Panc1 (cell line): ENCODE data around the gene FBXO15. TPM values are rescaled to one million over a fixed set of nuclear protein-coding genes. Genes with fewer than 3 reads are reported as not detected.
A peak's percentile ranks its signal among the peaks of the same experiment; 100 is the strongest.

Experiments
- ATAC-seq: fragments of 200-7000 bp; cut with Tn5 transposase; 2 replicates; pipeline ENCODE4 v1.9.1; 2020; ENCODE audit warnings: mild to moderate bottlenecking, moderate library complexity
- BruUV-seq: library from RNA; stranded (reverse); fragments of 400-500 nt; replicated peaks from 2 replicates; lab custom pipeline; 2021; lab: Mats Ljungman, UMichigan
- CTCF ChIA-PET: fragments of 300-600 bp; sonication (Branson Sonifier 250); formaldehyde crosslinking; loops from one replicate; lab custom pipeline; 2022; ENCODE audit warnings: antibody characterized with exemption; lab: Charles Lee
- POLR2A ChIA-PET: fragments of 300-600 bp; sonication (Branson Sonifier 250); formaldehyde crosslinking; loops from one replicate; lab custom pipeline; 2022; ENCODE audit warnings: antibody characterized with exemption; lab: Charles Lee
- DNase-seq: peaks from one replicate; pipeline ENCODE4 v3.0.0-alpha.2; 2010; ENCODE audit warnings: low read depth, low spot score
- H3K27ac ChIP-seq: 2 replicates; pipeline ENCODE4 v1.5.1; 2011; ENCODE audit warnings: mild to moderate bottlenecking, low read length, inconsistent platforms
- H3K27me3 ChIP-seq: fragments of 200-500 bp; sonication (Bioruptor generic); 2 replicates; pipeline ENCODE4 v1.6.0; 2014; ENCODE audit warnings: low read length, inconsistent platforms; ENCODE audit not compliant: control insufficient read depth, insufficient read depth
- H3K36me3 ChIP-seq: fragments of 200-500 bp; sonication (Bioruptor generic); 2 replicates; pipeline ENCODE4 v1.5.1; 2014; ENCODE audit warnings: inconsistent platforms, mild to moderate bottlenecking, low read length, moderate library complexity; ENCODE audit not compliant: control insufficient read depth, insufficient read depth
- H3K4me1 ChIP-seq: 2 replicates; pipeline ENCODE4 v1.5.1; 2011; ENCODE audit warnings: inconsistent platforms, mild to moderate bottlenecking, low read length, moderate library complexity; ENCODE audit not compliant: control insufficient read depth, insufficient read depth
- H3K4me3 ChIP-seq, 2 experiments: 2 replicates each; pipeline ENCODE4 v1.5.1; 2011 to 2012; ENCODE audit warnings: low read depth in 2 of 2, low read length in 2 of 2, mild to moderate bottlenecking in 2 of 2, inconsistent platforms in 1 of 2, moderate library complexity in 1 of 2
- H3K9me3 ChIP-seq: fragments of 200-500 bp; sonication (Bioruptor generic); 2 replicates; pipeline ENCODE4 v1.5.1; 2014; ENCODE audit warnings: low read depth, mild to moderate bottlenecking, inconsistent platforms, low read length, moderate library complexity; ENCODE audit not compliant: control insufficient read depth, insufficient read depth
- POLR2AphosphoS5 ChIP-seq: IDR thresholded peaks from 2 replicates; pipeline ENCODE4 v1.6.1; 2012; ENCODE audit warnings: mild to moderate bottlenecking, low read depth, low read length, moderate library complexity
- SIN3A ChIP-seq: IDR thresholded peaks from 2 replicates; pipeline ENCODE4 v1.6.1; 2012; ENCODE audit warnings: low read depth, mild to moderate bottlenecking, low read length, moderate library complexity, borderline replicate concordance; ENCODE audit not compliant: insufficient read depth
- TCF7L2 ChIP-seq: IDR thresholded peaks from 2 replicates; pipeline ENCODE4 v1.6.1; 2011; ENCODE audit warnings: mild to moderate bottlenecking, low read depth, low read length, inconsistent platforms
- in situ Hi-C: cut with HindIII; loops from 2 replicates; pipeline ENCODE4 v1.10.0; 2016; ENCODE audit warnings: low sequenced_read_pairs, low pct_unique_long_range_greater_than_20kb
- intact Hi-C: fragments of 100-400 bp; cut with micrococcal nuclease; formaldehyde crosslinking; loops from one replicate; pipeline ENCODE4 v1.10.0; 2022; ENCODE audit not compliant: unreplicated experiment
- total RNA-seq: library from RNA; stranded (reverse); gene quantifications from one replicate; pipeline ENCODE4 v1.2.1, GENCODE V29; 2021; ENCODE audit not compliant: unreplicated experiment
- TF ChIP-seq, protein P1 (sequence below): fragments of 450-650 bp; IDR thresholded peaks from 2 replicates; pipeline ENCODE4 v1.5.1; 2017; ENCODE audit warnings: mild to moderate bottlenecking
- TF ChIP-seq, protein P2 (sequence below), 2 experiments: IDR thresholded peaks; 2 replicates each; pipeline ENCODE4 v1.6.1; 2011 to 2012; ENCODE audit warnings: low read depth in 2 of 2, control low read depth in 1 of 2, low read length in 1 of 2, mild to moderate bottlenecking in 1 of 2, moderate library complexity in 1 of 2; ENCODE audit not compliant: insufficient read depth in 1 of 2

The FBXO15 gene
- total RNA-seq, 1 experiment from 2014 or later, result 1.9 TPM

DNA sequence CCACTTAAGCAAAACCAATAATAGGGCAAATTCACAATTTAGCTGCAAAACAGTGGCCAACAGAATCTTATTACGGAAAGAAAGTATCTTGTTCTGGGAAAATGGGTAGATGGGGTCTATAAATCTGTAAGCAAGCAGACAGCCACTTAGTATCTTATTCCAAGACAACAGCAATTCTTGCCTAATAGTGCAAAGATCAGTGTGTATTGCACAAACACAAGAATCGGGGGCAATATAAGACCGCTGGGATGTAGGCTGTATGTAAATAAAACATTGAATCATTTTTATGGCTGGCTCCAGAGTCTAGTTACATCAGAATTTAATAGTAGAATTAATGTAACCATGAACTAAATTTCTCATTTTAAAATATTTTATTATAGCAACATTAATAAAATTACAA, 85.6 kb downstream of the FBXO15 start:
- Histone ChIP-seq H3K36me3 (no peaks in the 10 kb centered on the region), H3K27me3 (peaks cover 25% of the 10 kb centered on the region), H3K4me1 (no peaks in the 10 kb centered on the region), H3K27ac (no peak overlapping the region), H3K9me3 (no peaks in the 10 kb centered on the region), H3K4me3 (no peak overlapping the region)
- TF ChIP-seq, protein P1, sequence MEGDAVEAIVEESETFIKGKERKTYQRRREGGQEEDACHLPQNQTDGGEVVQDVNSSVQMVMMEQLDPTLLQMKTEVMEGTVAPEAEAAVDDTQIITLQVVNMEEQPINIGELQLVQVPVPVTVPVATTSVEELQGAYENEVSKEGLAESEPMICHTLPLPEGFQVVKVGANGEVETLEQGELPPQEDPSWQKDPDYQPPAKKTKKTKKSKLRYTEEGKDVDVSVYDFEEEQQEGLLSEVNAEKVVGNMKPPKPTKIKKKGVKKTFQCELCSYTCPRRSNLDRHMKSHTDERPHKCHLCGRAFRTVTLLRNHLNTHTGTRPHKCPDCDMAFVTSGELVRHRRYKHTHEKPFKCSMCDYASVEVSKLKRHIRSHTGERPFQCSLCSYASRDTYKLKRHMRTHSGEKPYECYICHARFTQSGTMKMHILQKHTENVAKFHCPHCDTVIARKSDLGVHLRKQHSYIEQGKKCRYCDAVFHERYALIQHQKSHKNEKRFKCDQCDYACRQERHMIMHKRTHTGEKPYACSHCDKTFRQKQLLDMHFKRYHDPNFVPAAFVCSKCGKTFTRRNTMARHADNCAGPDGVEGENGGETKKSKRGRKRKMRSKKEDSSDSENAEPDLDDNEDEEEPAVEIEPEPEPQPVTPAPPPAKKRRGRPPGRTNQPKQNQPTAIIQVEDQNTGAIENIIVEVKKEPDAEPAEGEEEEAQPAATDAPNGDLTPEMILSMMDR, result no peak
- no peak for TF ChIP-seq SIN3A
- TF ChIP-seq POLR2AphosphoS5, result no peak
- TF ChIP-seq, protein P2, sequence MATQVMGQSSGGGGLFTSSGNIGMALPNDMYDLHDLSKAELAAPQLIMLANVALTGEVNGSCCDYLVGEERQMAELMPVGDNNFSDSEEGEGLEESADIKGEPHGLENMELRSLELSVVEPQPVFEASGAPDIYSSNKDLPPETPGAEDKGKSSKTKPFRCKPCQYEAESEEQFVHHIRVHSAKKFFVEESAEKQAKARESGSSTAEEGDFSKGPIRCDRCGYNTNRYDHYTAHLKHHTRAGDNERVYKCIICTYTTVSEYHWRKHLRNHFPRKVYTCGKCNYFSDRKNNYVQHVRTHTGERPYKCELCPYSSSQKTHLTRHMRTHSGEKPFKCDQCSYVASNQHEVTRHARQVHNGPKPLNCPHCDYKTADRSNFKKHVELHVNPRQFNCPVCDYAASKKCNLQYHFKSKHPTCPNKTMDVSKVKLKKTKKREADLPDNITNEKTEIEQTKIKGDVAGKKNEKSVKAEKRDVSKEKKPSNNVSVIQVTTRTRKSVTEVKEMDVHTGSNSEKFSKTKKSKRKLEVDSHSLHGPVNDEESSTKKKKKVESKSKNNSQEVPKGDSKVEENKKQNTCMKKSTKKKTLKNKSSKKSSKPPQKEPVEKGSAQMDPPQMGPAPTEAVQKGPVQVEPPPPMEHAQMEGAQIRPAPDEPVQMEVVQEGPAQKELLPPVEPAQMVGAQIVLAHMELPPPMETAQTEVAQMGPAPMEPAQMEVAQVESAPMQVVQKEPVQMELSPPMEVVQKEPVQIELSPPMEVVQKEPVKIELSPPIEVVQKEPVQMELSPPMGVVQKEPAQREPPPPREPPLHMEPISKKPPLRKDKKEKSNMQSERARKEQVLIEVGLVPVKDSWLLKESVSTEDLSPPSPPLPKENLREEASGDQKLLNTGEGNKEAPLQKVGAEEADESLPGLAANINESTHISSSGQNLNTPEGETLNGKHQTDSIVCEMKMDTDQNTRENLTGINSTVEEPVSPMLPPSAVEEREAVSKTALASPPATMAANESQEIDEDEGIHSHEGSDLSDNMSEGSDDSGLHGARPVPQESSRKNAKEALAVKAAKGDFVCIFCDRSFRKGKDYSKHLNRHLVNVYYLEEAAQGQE (IDR thresholded peaks at IDR 0.05; ENCODE audit: insufficient read depth in 1 of 2, low read depth in 2 of 2, low read length in 1 of 2), result no peak
- TF ChIP-seq TCF7L2, result no peak
- ChIA-PET CTCF (no interaction called here), POLR2A (no interaction called here)
- DNase-seq, result no peak
- no peak for ATAC-seq
- no TSS peak for BruUV-seq
- in situ Hi-C loops (no loop called here), intact Hi-C loops (no loop called here)

DNA sequence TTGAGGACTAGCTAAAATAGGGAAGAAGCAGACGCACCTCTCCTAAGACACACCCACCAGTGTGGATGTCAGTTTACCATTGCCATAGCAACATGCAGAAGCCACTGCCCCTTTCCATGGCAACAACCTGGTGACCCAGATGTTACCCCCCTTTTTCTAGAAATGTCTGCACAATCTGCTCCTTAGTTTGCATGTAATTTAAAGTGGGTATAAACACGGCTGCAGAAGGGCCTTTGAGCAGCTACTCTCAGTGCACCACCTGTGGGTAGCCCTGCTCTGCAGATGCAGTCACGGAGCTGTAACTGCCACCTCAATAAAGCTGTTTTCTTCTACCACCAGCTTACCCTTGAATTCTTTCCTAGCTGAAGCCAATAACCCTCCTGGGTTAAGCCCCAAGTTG, 87.1 kb downstream of the FBXO15 start:
- no peaks in the 10 kb centered on the region for H3K9me3 ChIP-seq

More for the DNA sequence above, 87.1 kb downstream of the FBXO15 start:
- CTCF ChIA-PET, result interaction anchor here (0.6 kb wide), 1 partner anchor 1361 kb away, joined by 3 read pairs; no protein-coding TSS in a partner anchor
- ATAC-seq (peak; percentile 65; the same call in 1 of the 2 replicates), DNase-seq (no peak)
- POLR2A ChIA-PET, result no interaction called here
- Histone ChIP-seq H3K36me3 (no peaks in the 10 kb centered on the region), H3K4me1 (no peaks in the 10 kb centered on the region), H3K27me3 (peaks cover 24% of the 10 kb centered on the region), H3K27ac (no peak overlapping the region), H3K4me3 (no peak overlapping the region)
- intact Hi-C loops, result no loop called here
- no TSS peak for BruUV-seq
- no peak for TF ChIP-seq SIN3A
- TF ChIP-seq, protein P1, result no peak
- no peak for TF ChIP-seq POLR2AphosphoS5
- TF ChIP-seq, protein P2 (IDR thresholded peaks at IDR 0.05; ENCODE audit: insufficient read depth in 1 of 2, low read depth in 2 of 2, low read length in 1 of 2), result no peak
- no peak for TF ChIP-seq TCF7L2
- in situ Hi-C loops, result no loop called here
